Muscle of leg (tissue), 11 donors: Measurements from ENCODE around the gene LTF. TPM values are rescaled to one million over a fixed set of nuclear protein-coding genes. Genes with fewer than 3 reads are reported as not detected.
"Not testable (repeated sequence)": the region's sequence is repeated elsewhere in the genome, so short reads cannot be mapped to it uniquely, and the experiment has no call there.

Source experiments
- DNase-seq: peaks from one replicate; pipeline ENCODE4 v3.0.0; 2013
- H3K27ac ChIP-seq: one replicate; pipeline ENCODE4 v1.5.1; 2013; ENCODE audit warnings: mild to moderate bottlenecking, low read length, control low read depth
- H3K27me3 ChIP-seq: one replicate; pipeline ENCODE4 v1.6.1; 2013; ENCODE audit warnings: low read length; ENCODE audit not compliant: control insufficient read depth, insufficient read depth
- H3K36me3 ChIP-seq: one replicate; pipeline ENCODE4 v1.6.1; 2013; ENCODE audit warnings: low read length; ENCODE audit not compliant: control insufficient read depth, insufficient read depth
- H3K4me1 ChIP-seq: one replicate; pipeline ENCODE4 v1.6.1; 2013; ENCODE audit warnings: low read length; ENCODE audit not compliant: control insufficient read depth, insufficient read depth
- H3K4me3 ChIP-seq: one replicate; pipeline ENCODE4 v1.5.1; 2013; ENCODE audit warnings: low read length, control low read depth
- H3K9me3 ChIP-seq: replicated peaks from 2 replicates; pipeline ENCODE4 v1.6.1; 2013; ENCODE audit warnings: low read depth, low read length; ENCODE audit not compliant: control insufficient read depth
- WGBS: methylation state at CpG from one replicate; pipeline ENCODE4 v1.1.5; 2013; ENCODE audit warnings: missing lambda C conversion rate; ENCODE audit not compliant: insufficient coverage; 5-methylcytosine and 5-hydroxymethylcytosine counted together
- polyA plus RNA-seq, 8 donors: library from polyadenylated mRNA; unstranded; fragments of 120-200 nt; gene quantifications; one replicate each; pipeline versions ENCODE4 v1.2.1 to v1.2.3, GENCODE V29; 2013; ENCODE audit warnings: inconsistent platforms in 1 of 8, low replicate concordance in 1 of 8; ENCODE audit not compliant: insufficient read length in 8 of 8, insufficient read depth in 1 of 8
- total RNA-seq: library from RNA; stranded (reverse); fragments of 120-200 nt; gene quantifications from one replicate; pipeline ENCODE4 v1.2.4, GENCODE V29; 2013

LTF gene
- total and polyA plus RNA-seq, 9 donors = 1.3 to 6.6 (median 3.5) TPM

GRCh38 chr3:46500656-46501635 lies 36.2 kb upstream of the LTF start:
- DNase-seq = peak; percentile 57
- peaks cover 3% of the 10 kb centered on the region for H3K27me3 ChIP-seq
- no peak overlapping the region for H3K4me3 ChIP-seq
- no peak overlapping the region for H3K27ac ChIP-seq
- WGBS = 0% methylated on average over 1 of the region's 5 CpGs
- H3K36me3 ChIP-seq = no peaks in the 10 kb centered on the region
- H3K9me3 ChIP-seq = no peaks in the 10 kb centered on the region
- H3K4me1 ChIP-seq = peaks cover 42% of the 10 kb centered on the region

GRCh38 chr3:46498916-46499519 lies 34.3 kb upstream of the LTF start:
- WGBS = 73% methylated on average over 1 of the region's 6 CpGs
- DNase-seq = no peak
- H3K4me3 ChIP-seq = no peak overlapping the region
- H3K27me3 ChIP-seq = peaks cover 3% of the 10 kb centered on the region
- H3K27ac ChIP-seq = no peak overlapping the region
- H3K36me3 ChIP-seq = no peaks in the 10 kb centered on the region
- H3K9me3 ChIP-seq = no peaks in the 10 kb centered on the region
- peaks cover 41% of the 10 kb centered on the region for H3K4me1 ChIP-seq

- H3K4me1 ChIP-seq = peaks cover 28% of the 10 kb centered on the region
- no peaks in the 10 kb centered on the region for H3K36me3 ChIP-seq
- 100% methylated on average over 2 of the region's 9 CpGs for WGBS
- no peaks in the 10 kb centered on the region for H3K9me3 ChIP-seq
- no peak for DNase-seq
- no peak within 1 kb of the TSS for H3K4me3 ChIP-seq
- H3K27me3 ChIP-seq = peaks cover 3% of the 10 kb centered on the region
- no peak within 1 kb of the TSS for H3K27ac ChIP-seq
Observed at GRCh38 chr3:46497556-46498265, 33.0 kb upstream of the LTF start, which contains the start of gene RTP3. RTP3 (plus strand) TSS chr3:46497976; CDS start chr3:46498063, 87 bp downstream.

GRCh38 chr3:46496746-46497555 lies 32.2 kb upstream of the LTF start:
- Histone ChIP-seq H3K4me1 (peaks cover 24% of the 10 kb centered on the region), H3K27me3 (peaks cover 3% of the 10 kb centered on the region), H3K4me3 (no peak overlapping the region), H3K9me3 (no peaks in the 10 kb centered on the region), H3K27ac (no peak overlapping the region), H3K36me3 (no peaks in the 10 kb centered on the region)
- WGBS = 57% methylated on average over 3 of the region's 9 CpGs
- peak; percentile 26 for DNase-seq

GRCh38 chr3:46495901-46496456 lies 31.3 kb upstream of the LTF start:
- Histone ChIP-seq H3K9me3 (no peaks in the 10 kb centered on the region), H3K4me3 (no peak overlapping the region), H3K27me3 (peaks cover 3% of the 10 kb centered on the region), H3K4me1 (peaks cover 18% of the 10 kb centered on the region), H3K36me3 (no peaks in the 10 kb centered on the region), H3K27ac (no peak overlapping the region)
- 50% methylated on average over 1 of the region's 5 CpGs for WGBS
- no peak for DNase-seq

GRCh38 chr3:46494491-46494890 lies 29.8 kb upstream of the LTF start:
- H3K27me3 ChIP-seq, H3K4me3 ChIP-seq, H3K36me3 ChIP-seq, H3K27ac ChIP-seq, H3K9me3 ChIP-seq, DNase-seq: not testable (repeated sequence)
- 97% methylated on average over 6 of the region's 33 CpGs for WGBS
- H3K4me1 ChIP-seq = peaks cover 14% of the 10 kb centered on the region

GRCh38 chr3:46492890-46493547 lies 28.3 kb upstream of the LTF start:
- Histone ChIP-seq H3K36me3 (no peaks in the 10 kb centered on the region), H3K27ac (no peak overlapping the region), H3K4me3 (no peak overlapping the region), H3K9me3 (no peaks in the 10 kb centered on the region), H3K4me1 (peaks cover 12% of the 10 kb centered on the region), H3K27me3 (peaks cover 6% of the 10 kb centered on the region)
- no peak for DNase-seq
- 86% methylated on average over 4 of the region's 6 CpGs for WGBS

- Histone ChIP-seq H3K4me1 (peaks cover 12% of the 10 kb centered on the region), H3K36me3 (no peaks in the 10 kb centered on the region), H3K27ac (peak overlapping the region; percentile 55), H3K9me3 (no peaks in the 10 kb centered on the region), H3K27me3 (peaks cover 3% of the 10 kb centered on the region), H3K4me3 (no peak overlapping the region)
- WGBS = 71% methylated on average over 6 of the region's 11 CpGs
- no peak for DNase-seq
Observed at GRCh38 chr3:46491089-46492070, 26.7 kb upstream of the LTF start.
